ENCODE data around the gene MRPL57.

DNA sequence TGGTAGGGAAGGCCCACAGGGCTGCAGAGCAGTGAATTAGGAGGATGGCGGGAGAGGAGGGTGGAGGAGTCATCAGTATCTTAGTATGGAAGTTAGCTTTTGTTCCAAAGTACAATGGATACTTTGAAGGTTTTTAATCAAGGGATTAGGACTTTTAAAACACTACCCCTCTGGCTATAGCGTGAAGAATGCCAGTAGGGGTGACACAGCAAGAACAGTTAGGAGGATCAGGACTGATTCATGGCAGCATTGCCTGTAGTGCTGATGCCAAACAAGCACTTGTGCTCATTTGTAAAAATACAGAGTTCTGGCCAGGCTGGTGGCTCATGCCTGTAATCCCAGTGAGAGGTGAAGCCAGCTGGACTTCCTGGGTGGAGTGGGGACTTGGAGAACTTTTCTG, 46.3 kb upstream of the MRPL57 start:
- TF ChIP-seq POLR2A (IDR thresholded peaks at IDR 0.05) = no peak
- TF ChIP-seq, protein P1, sequence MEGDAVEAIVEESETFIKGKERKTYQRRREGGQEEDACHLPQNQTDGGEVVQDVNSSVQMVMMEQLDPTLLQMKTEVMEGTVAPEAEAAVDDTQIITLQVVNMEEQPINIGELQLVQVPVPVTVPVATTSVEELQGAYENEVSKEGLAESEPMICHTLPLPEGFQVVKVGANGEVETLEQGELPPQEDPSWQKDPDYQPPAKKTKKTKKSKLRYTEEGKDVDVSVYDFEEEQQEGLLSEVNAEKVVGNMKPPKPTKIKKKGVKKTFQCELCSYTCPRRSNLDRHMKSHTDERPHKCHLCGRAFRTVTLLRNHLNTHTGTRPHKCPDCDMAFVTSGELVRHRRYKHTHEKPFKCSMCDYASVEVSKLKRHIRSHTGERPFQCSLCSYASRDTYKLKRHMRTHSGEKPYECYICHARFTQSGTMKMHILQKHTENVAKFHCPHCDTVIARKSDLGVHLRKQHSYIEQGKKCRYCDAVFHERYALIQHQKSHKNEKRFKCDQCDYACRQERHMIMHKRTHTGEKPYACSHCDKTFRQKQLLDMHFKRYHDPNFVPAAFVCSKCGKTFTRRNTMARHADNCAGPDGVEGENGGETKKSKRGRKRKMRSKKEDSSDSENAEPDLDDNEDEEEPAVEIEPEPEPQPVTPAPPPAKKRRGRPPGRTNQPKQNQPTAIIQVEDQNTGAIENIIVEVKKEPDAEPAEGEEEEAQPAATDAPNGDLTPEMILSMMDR (IDR thresholded peaks at IDR 0.05) = no peak
